ENCODE results near the gene YPEL2. TPM values are rescaled to one million over a fixed set of nuclear protein-coding genes. Genes with fewer than 3 reads are reported as not detected.
A peak's percentile ranks its signal among the peaks of the same experiment; 100 is the strongest.

Gene YPEL2
- total RNA-seq, 1 experiment from 2014 or later: 0.98 TPM

DNA sequence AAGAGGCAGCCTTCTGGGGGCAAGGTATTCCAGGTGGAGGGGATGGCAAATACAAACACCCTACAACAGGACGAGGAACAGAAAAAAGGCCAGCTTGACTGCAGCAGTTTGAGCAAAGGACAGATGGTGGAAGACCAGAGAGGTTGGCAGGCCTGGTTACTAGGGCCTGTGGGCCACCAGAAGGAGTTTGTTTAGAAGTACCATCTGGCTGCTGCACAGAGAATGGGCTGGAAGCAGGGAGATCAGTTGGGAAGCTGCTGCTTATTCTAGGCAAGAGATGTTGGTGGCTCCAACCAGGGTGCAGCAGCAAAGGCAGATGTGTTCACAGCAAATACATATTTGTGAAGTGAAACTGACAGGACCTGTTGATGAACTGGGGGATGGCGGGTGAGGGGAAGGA lies 2.9 kb upstream of the YPEL2 start:
- H2BK12ac ChIP-seq (ENCODE audit: insufficient read length, low read depth, low read length): no peak overlapping the region
- WGBS (ENCODE audit: extremely low coverage, insufficient read length, low lambda C conversion rate): no CpG with 5 or more reads among the region's 2 CpGs
- no peak overlapping the region for H4K5ac ChIP-seq (ENCODE audit: insufficient read length, low read depth, low read length)
- no peak overlapping the region for H2BK15ac ChIP-seq (ENCODE audit: low read depth, low read length)
- no peak overlapping the region for H3K14ac ChIP-seq (ENCODE audit: insufficient read depth, low read length)
- peaks cover 13% of the 10 kb centered on the region for H3K27me3 Mint-ChIP-seq (ENCODE audit: low read depth)
- TF ChIP-seq, protein P1, sequence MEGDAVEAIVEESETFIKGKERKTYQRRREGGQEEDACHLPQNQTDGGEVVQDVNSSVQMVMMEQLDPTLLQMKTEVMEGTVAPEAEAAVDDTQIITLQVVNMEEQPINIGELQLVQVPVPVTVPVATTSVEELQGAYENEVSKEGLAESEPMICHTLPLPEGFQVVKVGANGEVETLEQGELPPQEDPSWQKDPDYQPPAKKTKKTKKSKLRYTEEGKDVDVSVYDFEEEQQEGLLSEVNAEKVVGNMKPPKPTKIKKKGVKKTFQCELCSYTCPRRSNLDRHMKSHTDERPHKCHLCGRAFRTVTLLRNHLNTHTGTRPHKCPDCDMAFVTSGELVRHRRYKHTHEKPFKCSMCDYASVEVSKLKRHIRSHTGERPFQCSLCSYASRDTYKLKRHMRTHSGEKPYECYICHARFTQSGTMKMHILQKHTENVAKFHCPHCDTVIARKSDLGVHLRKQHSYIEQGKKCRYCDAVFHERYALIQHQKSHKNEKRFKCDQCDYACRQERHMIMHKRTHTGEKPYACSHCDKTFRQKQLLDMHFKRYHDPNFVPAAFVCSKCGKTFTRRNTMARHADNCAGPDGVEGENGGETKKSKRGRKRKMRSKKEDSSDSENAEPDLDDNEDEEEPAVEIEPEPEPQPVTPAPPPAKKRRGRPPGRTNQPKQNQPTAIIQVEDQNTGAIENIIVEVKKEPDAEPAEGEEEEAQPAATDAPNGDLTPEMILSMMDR (conservative IDR thresholded peaks at IDR 0.05): no peak
- H4K8ac ChIP-seq (replicated peaks; ENCODE audit: insufficient read length, low read depth, low read length): no peak overlapping the region
- H3K9me3 Mint-ChIP-seq: no peaks in the 10 kb centered on the region
- H2AK5ac ChIP-seq (ENCODE audit: insufficient read length, low read length): no peak overlapping the region
- no peak overlapping the region for H2BK120ac ChIP-seq (ENCODE audit: low read depth, low read length, poor library complexity, severe bottlenecking)
- H3K23ac ChIP-seq (ENCODE audit: insufficient read length, low read depth, low read length): no peak overlapping the region
- H4K20me1 ChIP-seq (ENCODE audit: control insufficient read depth, insufficient read depth, insufficient read length): no peaks in the 10 kb centered on the region
- H2AFZ ChIP-seq (ENCODE audit: low read length): no peak overlapping the region
- no peak overlapping the region for H2BK5ac ChIP-seq (ENCODE audit: insufficient read length, low read length)
- no peak overlapping the region for H4K91ac ChIP-seq (ENCODE audit: insufficient read length, low read depth, low read length)
- no peak overlapping the region for H3K9ac ChIP-seq (ENCODE audit: extremely low read depth, insufficient read length, low read length)
- no peak overlapping the region for H3K27ac ChIP-seq (ENCODE audit: insufficient read length, low read depth, low read length)
- peaks cover 3% of the 10 kb centered on the region; the same call in 1 of the 2 replicates for H3K4me1 ChIP-seq (ENCODE audit: insufficient read depth, low read length)
- H3K56ac ChIP-seq (ENCODE audit: insufficient read length, low read depth, low read length): no peak overlapping the region
- peaks cover 36 to 39% of the 10 kb centered on the region in 2 experiments for H3K4me1 Mint-ChIP-seq
- no peaks in the 10 kb centered on the region; a peak in 1 of 7 replicates for H3K36me3 Mint-ChIP-seq (ENCODE audit: insufficient read depth in 1 of 3, low read depth in 3 of 3)
- no peak overlapping the region for H3K18ac ChIP-seq (ENCODE audit: insufficient read length, low read depth, low read length)
- H3T11ph ChIP-seq (ENCODE audit: low read length): no peak overlapping the region
- H3K27ac Mint-ChIP-seq: peak overlapping the region in 1 of 3 experiments; percentile 47; a peak in 2 of 7 replicates
- no peak overlapping the region for H3K4me3 Mint-ChIP-seq
- H3K23me2 ChIP-seq (ENCODE audit: insufficient read length, low read depth, low read length, poor library complexity, severe bottlenecking): peaks cover 6% of the 10 kb centered on the region
- peaks cover 8% of the 10 kb centered on the region; the same call in 1 of the 2 replicates for H3K27me3 ChIP-seq (ENCODE audit: insufficient read depth, low read length)
- H3K9me3 ChIP-seq (ENCODE audit: control insufficient read depth, low read depth, low read length): no peaks in the 10 kb centered on the region
- no peak overlapping the region for H3K4ac ChIP-seq (ENCODE audit: low read depth, low read length)
- H3K79me1 ChIP-seq (ENCODE audit: insufficient read depth, low read depth, low read length, poor library complexity, severe bottlenecking): no peaks in the 10 kb centered on the region
- H3K79me2 ChIP-seq (ENCODE audit: insufficient read depth, low read length): no peaks in the 10 kb centered on the region
- no peak overlapping the region for H2BK20ac ChIP-seq (ENCODE audit: low read depth, low read length, poor library complexity, severe bottlenecking)
- DNase-seq: no peak
- H3K4me2 ChIP-seq (ENCODE audit: insufficient read depth, insufficient read length, low read length): no peak overlapping the region
